Left ventricle myocardium inferior (tissue), 1 donor: ENCODE data around the gene HSH2D. TPM values are rescaled to one million over a fixed set of nuclear protein-coding genes. Genes with fewer than 3 reads are reported as not detected.
"Not testable (repeated sequence)": the region's sequence is repeated elsewhere in the genome, so short reads cannot be mapped to it uniquely, and the experiment has no call there.

ENCODE experiments used
- DNase-seq: peaks from one replicate; pipeline ENCODE4 v3.0.0-alpha.2; 2020
- H3K27ac ChIP-seq: fragments of 200-600 bp; replicated peaks from 2 replicates; pipeline ENCODE4 v1.8.0; 2021
- H3K27me3 ChIP-seq: fragments of 200-600 bp; 2 replicates; pipeline ENCODE4 v1.8.0; 2021; ENCODE audit warnings: low read depth
- H3K36me3 ChIP-seq: fragments of 200-600 bp; 2 replicates; pipeline ENCODE4 v1.8.0; 2021
- H3K4me1 ChIP-seq: fragments of 200-600 bp; 2 replicates; pipeline ENCODE4 v1.8.0; 2021
- H3K4me3 ChIP-seq: fragments of 200-600 bp; 2 replicates; pipeline ENCODE4 v1.8.0; 2021; ENCODE audit warnings: mild to moderate bottlenecking, moderate library complexity
- H3K9me3 ChIP-seq: fragments of 200-600 bp; replicated peaks from 2 replicates; pipeline ENCODE4 v1.8.0; 2021
- intact Hi-C: fragments of 100-400 bp; cut with micrococcal nuclease; formaldehyde crosslinking; loops from one replicate; pipeline ENCODE4 v1.11.0; 2022
- total RNA-seq: library from RNA; stranded (reverse); fragmentation: NEBNext Ultra II Directional; extraction: Animal tissue kit (Norgen Biotek cat#: 25700); gene quantifications from one replicate; pipeline ENCODE4 v1.2.1, GENCODE V29; 2021
- TF ChIP-seq, protein P1 (sequence below): fragments of 200-600 bp; IDR thresholded peaks from 2 replicates; pipeline ENCODE4 v1.8.0; 2021; ENCODE audit warnings: antibody characterized with exemption, mild to moderate bottlenecking, borderline replicate concordance
- donor health status: DM: no; HTN: yes; CAD: no; lungs with severe emphysema.

Gene HSH2D
- total RNA-seq, 1 donor from 2014 or later, result 0.16 TPM

- TF ChIP-seq, protein P1, sequence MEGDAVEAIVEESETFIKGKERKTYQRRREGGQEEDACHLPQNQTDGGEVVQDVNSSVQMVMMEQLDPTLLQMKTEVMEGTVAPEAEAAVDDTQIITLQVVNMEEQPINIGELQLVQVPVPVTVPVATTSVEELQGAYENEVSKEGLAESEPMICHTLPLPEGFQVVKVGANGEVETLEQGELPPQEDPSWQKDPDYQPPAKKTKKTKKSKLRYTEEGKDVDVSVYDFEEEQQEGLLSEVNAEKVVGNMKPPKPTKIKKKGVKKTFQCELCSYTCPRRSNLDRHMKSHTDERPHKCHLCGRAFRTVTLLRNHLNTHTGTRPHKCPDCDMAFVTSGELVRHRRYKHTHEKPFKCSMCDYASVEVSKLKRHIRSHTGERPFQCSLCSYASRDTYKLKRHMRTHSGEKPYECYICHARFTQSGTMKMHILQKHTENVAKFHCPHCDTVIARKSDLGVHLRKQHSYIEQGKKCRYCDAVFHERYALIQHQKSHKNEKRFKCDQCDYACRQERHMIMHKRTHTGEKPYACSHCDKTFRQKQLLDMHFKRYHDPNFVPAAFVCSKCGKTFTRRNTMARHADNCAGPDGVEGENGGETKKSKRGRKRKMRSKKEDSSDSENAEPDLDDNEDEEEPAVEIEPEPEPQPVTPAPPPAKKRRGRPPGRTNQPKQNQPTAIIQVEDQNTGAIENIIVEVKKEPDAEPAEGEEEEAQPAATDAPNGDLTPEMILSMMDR, result no peak
- DNase-seq, result no peak
- no peak overlapping the region for H3K27ac ChIP-seq
- peaks cover 48% of the 10 kb centered on the region for H3K36me3 ChIP-seq
- H3K4me1 ChIP-seq, result peaks cover 39% of the 10 kb centered on the region
- no peaks in the 10 kb centered on the region for H3K9me3 ChIP-seq
- no peaks in the 10 kb centered on the region for H3K27me3 ChIP-seq
- intact Hi-C loops, result no loop called here
- H3K4me3 ChIP-seq, result no peak overlapping the region
Observed at GRCh38 chr19:16117594-16118033, 25.9 kb upstream of the HSH2D start.

DNA sequence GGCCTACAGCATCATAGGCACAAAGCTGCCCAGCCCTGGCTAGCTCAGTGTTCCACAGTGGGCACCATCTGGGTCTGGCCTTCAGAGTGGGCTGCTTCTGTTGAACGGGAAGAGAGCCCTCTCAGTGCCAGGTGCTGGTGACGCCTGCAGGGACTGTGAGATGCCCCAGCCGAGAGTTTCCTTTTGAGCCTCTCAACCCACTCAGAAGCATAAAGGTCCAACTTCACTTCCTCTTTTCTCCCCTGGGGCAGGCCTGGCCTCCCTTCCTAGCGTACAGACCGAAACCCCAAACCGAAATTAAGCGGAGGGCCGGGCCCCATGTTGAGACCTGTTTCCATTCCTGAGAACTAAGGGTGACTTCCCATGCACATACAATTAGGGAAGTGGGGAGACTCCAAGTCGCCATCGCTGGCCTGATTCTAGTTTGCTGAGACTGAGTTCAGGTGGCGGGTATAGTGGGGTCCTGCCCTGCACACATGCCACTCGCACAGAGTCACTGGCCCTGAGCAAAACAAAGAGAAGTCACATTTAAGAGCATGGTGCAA is 24.9 kb upstream of the HSH2D start:
- no peaks in the 10 kb centered on the region for H3K27me3 ChIP-seq
- H3K4me3 ChIP-seq, result no peak overlapping the region
- H3K36me3 ChIP-seq, result peaks cover 57% of the 10 kb centered on the region
- intact Hi-C loops, result no loop called here
- TF ChIP-seq, protein P1, result no peak
- H3K9me3 ChIP-seq, result no peaks in the 10 kb centered on the region
- H3K27ac ChIP-seq, result no peak overlapping the region
- peaks cover 30% of the 10 kb centered on the region for H3K4me1 ChIP-seq
- no peak for DNase-seq

- H3K4me3 ChIP-seq, H3K9me3 ChIP-seq, H3K27me3 ChIP-seq, DNase-seq, H3K27ac ChIP-seq, intact Hi-C loops: not testable (repeated sequence)
- Histone ChIP-seq H3K4me1 (peaks cover 24% of the 10 kb centered on the region), H3K36me3 (peaks cover 63% of the 10 kb centered on the region)
Observed at GRCh38 chr19:16119075-16119857, 24.2 kb upstream of the HSH2D start.

GRCh38 chr19:16121141-16121540 is 22.3 kb upstream of the HSH2D start:
- Histone ChIP-seq H3K4me3 (no peak overlapping the region), H3K27ac (no peak overlapping the region), H3K9me3 (no peaks in the 10 kb centered on the region), H3K36me3 (peaks cover 82% of the 10 kb centered on the region), H3K4me1 (peaks cover 5% of the 10 kb centered on the region), H3K27me3 (no peaks in the 10 kb centered on the region)
- intact Hi-C loops, result no loop called here
- no peak for DNase-seq
- TF ChIP-seq, protein P1, result no peak

GRCh38 chr19:16121967-16122366 is 21.5 kb upstream of the HSH2D start:
- TF ChIP-seq, protein P1, result no peak
- Histone ChIP-seq H3K4me1 (no peaks in the 10 kb centered on the region), H3K4me3 (no peak overlapping the region), H3K36me3 (peaks cover 90% of the 10 kb centered on the region), H3K9me3 (no peaks in the 10 kb centered on the region), H3K27ac (no peak overlapping the region), H3K27me3 (no peaks in the 10 kb centered on the region)
- intact Hi-C loops, result no loop called here
- DNase-seq, result no peak

- DNase-seq, result no peak
- Histone ChIP-seq H3K36me3 (peaks cover 99% of the 10 kb centered on the region), H3K27ac (no peak overlapping the region), H3K4me1 (no peaks in the 10 kb centered on the region), H3K9me3 (no peaks in the 10 kb centered on the region), H3K27me3 (no peaks in the 10 kb centered on the region), H3K4me3 (no peak overlapping the region)
- TF ChIP-seq, protein P1, result no peak
- intact Hi-C loops, result no loop called here
Observed at GRCh38 chr19:16124953-16125352, 18.5 kb upstream of the HSH2D start.
